AG09319 (cell line): ENCODE measurements around the gene CARD19.

ENCODE experiments used
- DNase-seq: peaks from one replicate; pipeline ENCODE4 v3.0.0-alpha.2; 2010; ENCODE audit warnings: low read depth; ENCODE audit errors: extremely low read depth
- CTCF ChIP-seq: IDR thresholded peaks from 2 replicates; pipeline ENCODE4 v1.5.1; 2011; ENCODE audit warnings: low read depth, mild to moderate bottlenecking, inconsistent platforms, low read length, moderate library complexity

CARD19 gene

GRCh38 chr9:93125331-93125894 is 29.4 kb downstream of the CARD19 start:
- no peak for DNase-seq
- no peak for TF ChIP-seq CTCF

GRCh38 chr9:93126151-93126781 is 30.2 kb downstream of the CARD19 start:
- no peak for DNase-seq
- TF ChIP-seq CTCF, result no peak

- no peak for DNase-seq
- no peak for TF ChIP-seq CTCF
Observed at GRCh38 chr9:93126825-93127368, 30.9 kb downstream of the CARD19 start.

GRCh38 chr9:93127395-93127911 is 31.4 kb downstream of the CARD19 start:
- no peak for DNase-seq
- TF ChIP-seq CTCF, result no peak

- no peak for TF ChIP-seq CTCF
- no peak for DNase-seq
Observed at GRCh38 chr9:93128011-93128714, 32.1 kb downstream of the CARD19 start.

- no peak for DNase-seq
Observed at GRCh38 chr9:93128715-93129224, 32.8 kb downstream of the CARD19 start.

More at GRCh38 chr9:93128715-93129224, 32.8 kb downstream of the CARD19 start:
- no peak for TF ChIP-seq CTCF
